ENCODE measurements around the gene ATMIN.

GRCh38 chr16:81061307-81061640 is 25.6 kb downstream of the ATMIN start:
- TF ChIP-seq ZNF777 (CRISPR knock-in tag; IDR thresholded peaks at IDR 0.05) (no peak), FOXA1 (IDR thresholded peaks at IDR 0.05) (no peak), FOXA1 (CRISPR knock-in tag; IDR thresholded peaks at IDR 0.05) (no peak), ZNF207 (IDR thresholded peaks at IDR 0.05; ENCODE audit: borderline replicate concordance) (no peak), POLR2A (IDR thresholded peaks at IDR 0.05; ENCODE audit: insufficient read depth in 1 of 2, low read depth in 2 of 2, low read length in 2 of 2) (no peak), MYC (CRISPR knock-in tag; IDR thresholded peaks at IDR 0.05; ENCODE audit: borderline replicate concordance) (no peak), POLR2AphosphoS2 (IDR thresholded peaks at IDR 0.05; ENCODE audit: low read depth, low read length) (no peak), PITX1 (CRISPR knock-in tag; IDR thresholded peaks at IDR 0.05) (no peak), NR2F6 (IDR thresholded peaks at IDR 0.05) (no peak), NR2F6 (CRISPR knock-in tag; IDR thresholded peaks at IDR 0.05) (no peak), CTCF (CRISPR knock-in tag; IDR thresholded peaks at IDR 0.05) (no peak)
- TF ChIP-seq, protein P1, sequence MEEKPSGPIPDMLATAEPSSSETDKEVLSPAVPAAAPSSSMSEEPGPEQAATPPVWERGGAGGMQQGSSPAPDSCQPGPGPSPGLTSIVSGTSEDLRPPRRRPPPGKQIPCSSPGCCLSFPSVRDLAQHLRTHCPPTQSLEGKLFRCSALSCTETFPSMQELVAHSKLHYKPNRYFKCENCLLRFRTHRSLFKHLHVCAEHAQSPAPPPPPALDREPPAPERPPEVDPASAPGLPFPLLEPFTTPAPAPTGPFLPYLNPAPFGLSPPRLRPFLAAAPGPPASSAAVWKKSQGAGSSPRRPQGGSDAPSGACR (CRISPR knock-in tag; IDR thresholded peaks at IDR 0.05) = no peak
- TF ChIP-seq, protein P2, sequence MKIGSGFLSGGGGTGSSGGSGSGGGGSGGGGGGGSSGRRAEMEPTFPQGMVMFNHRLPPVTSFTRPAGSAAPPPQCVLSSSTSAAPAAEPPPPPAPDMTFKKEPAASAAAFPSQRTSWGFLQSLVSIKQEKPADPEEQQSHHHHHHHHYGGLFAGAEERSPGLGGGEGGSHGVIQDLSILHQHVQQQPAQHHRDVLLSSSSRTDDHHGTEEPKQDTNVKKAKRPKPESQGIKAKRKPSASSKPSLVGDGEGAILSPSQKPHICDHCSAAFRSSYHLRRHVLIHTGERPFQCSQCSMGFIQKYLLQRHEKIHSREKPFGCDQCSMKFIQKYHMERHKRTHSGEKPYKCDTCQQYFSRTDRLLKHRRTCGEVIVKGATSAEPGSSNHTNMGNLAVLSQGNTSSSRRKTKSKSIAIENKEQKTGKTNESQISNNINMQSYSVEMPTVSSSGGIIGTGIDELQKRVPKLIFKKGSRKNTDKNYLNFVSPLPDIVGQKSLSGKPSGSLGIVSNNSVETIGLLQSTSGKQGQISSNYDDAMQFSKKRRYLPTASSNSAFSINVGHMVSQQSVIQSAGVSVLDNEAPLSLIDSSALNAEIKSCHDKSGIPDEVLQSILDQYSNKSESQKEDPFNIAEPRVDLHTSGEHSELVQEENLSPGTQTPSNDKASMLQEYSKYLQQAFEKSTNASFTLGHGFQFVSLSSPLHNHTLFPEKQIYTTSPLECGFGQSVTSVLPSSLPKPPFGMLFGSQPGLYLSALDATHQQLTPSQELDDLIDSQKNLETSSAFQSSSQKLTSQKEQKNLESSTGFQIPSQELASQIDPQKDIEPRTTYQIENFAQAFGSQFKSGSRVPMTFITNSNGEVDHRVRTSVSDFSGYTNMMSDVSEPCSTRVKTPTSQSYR (CRISPR knock-in tag; IDR thresholded peaks at IDR 0.05; ENCODE audit: borderline replicate concordance) = no peak
- TF ChIP-seq, protein P3, sequence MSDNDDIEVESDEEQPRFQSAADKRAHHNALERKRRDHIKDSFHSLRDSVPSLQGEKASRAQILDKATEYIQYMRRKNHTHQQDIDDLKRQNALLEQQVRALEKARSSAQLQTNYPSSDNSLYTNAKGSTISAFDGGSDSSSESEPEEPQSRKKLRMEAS (IDR thresholded peaks at IDR 0.05) = no peak
